HG03521 (cell line): ENCODE data around the gene EPHA6.
"Not testable (repeated sequence)": the region's sequence is repeated elsewhere in the genome, so short reads cannot be mapped to it uniquely, and the experiment has no call there.

ENCODE experiments used
- ATAC-seq: cut with Tn5 transposase; IDR thresholded peaks from one replicate; pipeline ENCODE4 v1.9.1; 2021; ENCODE audit warnings: mild to moderate bottlenecking, moderate library complexity; ENCODE audit not compliant: unreplicated experiment

Gene EPHA6

DNA sequence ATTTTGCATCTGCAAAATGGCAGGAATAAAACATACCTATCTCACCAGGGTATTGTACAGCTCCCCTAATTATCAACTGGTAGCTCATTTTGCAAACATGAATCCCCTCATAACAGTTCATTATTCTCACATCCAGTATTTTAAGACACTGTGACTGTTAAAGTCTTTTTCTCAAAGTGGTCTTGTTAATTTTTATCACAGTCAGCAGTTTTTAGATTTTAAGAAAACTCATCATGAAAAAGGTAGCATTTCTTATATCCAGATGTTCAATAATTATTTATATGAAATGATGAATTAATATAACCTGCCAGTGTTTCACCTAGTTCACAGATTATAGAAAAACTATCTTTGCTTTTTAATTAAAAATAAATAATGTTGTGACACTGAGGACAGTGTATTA lies 595.2 kb downstream of the EPHA6 start:
- no peak for ATAC-seq

DNA sequence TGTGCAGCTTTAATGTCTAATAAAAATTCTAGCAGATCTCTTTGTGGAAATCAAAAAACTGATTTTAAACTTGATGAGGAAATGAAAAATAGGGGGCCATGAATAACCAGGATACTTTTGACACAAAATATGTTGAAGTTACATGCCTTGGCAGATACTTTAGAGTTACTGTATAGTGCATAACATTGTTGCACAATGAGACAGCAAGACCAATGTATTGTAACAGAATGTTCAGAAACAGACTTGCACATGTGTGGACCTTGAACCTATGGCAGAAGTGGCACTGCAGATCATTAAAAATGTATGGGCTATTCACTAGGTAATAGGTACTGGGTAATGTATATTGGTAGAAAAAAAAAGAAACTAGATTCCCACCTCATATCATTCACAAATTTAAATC lies 607.2 kb downstream of the EPHA6 start:
- ATAC-seq, result no peak

DNA sequence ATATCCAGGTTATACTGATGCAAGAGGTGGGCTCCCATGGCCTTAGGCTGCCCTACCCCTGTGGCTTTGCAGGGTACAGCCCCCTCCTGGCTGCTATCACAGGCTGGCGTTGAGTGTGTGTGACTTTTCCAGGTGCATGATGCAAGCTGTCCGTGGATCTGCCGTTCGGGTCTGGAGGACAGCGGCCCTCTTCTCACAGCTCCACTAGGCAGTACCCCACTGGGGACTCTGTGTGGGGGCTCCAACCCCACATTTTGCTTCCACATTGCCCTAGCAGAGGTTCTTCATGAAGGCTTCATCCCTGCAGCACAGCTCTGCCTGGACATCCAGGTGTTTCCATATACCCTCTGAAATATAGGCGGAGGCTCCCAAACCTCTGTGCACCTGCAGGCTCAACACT lies 610.6 kb downstream of the EPHA6 start:
- ATAC-seq, result no peak

DNA sequence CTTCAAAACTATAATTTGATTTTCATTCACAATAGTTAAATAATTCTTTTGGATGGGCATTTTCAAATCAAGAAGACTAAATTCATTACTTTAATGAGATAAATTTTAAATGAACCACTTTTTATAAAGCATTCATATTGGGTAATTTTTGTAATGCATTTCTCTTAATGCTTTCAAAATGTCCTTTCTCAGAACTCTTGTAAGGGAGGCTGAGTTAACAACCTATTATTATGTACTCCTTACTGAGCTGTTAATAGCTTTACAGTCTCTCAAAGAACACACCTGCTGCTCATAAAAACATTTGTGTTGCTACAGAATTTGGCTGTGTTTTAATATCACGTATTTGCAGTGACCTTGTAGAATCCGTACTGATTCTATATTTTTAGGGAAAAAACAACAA lies 616.2 kb downstream of the EPHA6 start:
- ATAC-seq, result no peak

DNA sequence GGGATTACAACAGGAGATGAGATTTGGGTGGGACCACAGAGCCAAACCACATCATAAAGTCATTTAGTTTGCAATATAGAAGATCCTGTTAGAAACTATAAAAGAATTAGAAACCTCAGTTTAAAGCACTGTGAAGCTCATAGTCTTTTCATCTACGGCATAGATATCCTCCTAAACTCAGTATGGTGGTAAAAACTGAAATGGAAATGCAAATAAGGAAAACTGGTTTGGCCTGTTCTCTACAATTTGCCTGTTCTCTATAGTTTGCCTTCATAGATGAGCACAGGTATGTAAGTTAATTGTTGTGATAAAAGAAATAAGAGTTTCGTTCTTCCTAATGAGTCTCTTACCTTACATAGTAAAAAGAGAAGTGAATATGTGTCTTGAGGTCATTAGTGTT lies 618.5 kb downstream of the EPHA6 start:
- no peak for ATAC-seq

DNA sequence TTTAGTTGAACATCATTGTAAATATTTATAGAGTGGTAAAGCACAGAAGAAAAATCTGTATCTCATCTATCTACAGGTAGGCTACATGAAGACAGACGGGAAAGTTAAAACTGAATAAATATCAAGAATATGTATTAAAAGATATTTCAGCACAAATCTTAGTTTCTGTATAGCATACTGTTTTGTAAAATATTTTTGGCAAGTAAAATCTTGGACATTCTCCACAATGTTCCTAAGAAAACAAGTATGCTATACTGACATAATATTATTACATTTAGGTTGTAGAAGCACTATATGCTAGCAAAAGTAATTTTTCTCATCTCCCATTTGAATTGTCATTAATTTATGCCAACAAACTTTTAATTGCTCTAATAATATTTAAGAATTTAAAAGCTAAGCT lies 623.7 kb downstream of the EPHA6 start:
- ATAC-seq, result no peak

DNA sequence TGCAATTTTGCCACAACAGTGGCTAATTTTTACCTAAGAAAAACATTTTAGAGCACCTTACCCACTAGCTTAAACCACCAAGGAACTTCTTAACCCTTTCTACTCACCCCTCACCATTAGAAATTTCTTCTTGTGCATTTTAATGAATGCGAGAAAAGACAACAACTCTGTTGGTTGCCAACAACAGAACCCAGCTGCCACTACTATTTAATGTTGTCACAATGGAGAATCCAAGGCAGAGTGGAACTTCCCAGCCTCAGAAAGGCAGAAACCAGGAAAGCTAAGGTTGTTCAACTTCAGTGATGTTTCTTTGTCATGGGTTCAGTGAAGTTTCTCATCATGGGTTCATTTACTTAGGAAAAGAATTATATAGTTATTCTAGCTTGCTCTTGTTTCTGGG lies 625.0 kb downstream of the EPHA6 start:
- ATAC-seq, result no peak

DNA sequence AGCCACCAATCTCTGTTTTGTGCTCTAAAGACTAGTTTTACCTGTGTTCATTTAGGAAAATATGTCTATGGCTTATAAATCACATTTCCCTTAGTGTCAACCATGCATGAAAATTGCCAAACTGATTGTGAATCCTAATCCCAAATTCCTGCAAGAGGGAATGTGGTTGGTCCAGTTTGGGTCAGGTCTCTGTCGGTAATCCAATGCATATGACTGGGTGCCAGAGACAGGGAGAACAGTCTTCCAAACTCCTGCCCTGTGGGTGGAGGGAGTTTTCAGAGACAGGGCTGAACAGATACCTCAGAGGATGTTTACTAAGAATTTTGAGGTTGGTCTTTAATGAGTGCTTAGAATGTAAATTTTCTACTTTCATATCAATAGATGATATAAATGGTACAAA lies 649.6 kb downstream of the EPHA6 start:
- no peak for ATAC-seq

DNA sequence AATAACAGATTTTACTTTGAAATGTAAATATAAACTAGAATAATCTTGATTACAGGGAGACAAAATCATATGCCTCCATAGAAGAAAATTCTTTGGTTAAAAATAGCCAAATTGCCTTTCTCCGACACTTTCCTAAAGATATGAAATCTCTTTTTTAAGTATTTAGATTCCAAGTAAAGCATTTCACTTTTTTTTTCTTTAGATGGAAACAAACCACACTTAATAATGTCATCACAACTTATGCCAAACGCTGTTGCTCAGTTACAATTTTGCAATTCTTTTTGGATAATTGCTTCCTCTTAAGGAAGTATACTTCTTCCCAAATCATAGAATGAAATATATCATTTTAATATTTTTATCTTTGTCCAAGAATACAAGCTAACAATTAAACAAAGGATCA lies 656.1 kb downstream of the EPHA6 start:
- no peak for ATAC-seq

DNA sequence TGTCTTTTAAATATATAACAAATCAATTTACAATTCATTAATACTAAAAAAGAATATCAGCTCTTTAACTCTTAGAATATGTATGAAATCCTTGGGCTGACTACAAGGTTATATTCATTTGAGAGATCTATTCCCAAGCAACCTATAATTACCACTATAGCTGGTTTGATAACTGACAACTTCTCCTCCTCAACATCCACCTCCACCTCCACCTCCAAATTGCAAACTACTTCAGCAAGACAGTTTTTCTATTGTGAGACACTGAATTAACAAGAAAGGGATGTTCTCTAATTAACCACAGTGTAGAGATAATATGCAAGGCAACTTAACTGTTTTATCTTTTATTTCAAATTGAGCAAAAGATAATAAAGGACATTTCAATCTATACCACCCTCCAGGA lies 665.3 kb downstream of the EPHA6 start:
- ATAC-seq, result no peak

DNA sequence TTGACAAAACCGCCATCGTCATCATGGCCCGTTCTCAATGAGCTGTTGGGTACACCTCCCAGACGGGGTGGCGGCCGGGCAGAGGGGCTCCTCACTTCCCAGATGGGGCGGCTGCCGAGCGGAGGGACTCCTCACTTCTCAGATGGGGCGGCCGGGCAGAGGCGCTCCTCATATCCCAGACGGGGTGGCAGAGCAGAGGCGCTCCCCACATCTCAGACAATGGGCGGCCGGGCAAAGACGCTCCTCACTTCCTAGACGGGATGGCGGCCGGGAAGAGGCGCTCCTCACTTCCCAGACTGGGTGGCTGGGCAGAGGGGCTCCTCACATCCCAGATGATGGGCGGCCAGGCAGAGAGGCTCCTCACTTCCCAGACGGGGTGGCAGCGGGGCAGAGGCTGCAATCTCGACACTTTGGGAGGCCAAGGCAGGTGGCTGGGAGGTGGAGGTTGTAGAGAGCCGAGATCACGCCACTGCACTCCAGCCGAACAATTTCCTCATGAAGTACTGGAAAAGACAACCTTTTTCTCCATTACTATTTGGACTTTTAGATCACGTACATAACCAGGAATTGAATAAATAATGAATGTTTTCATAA lies 666.4 kb downstream of the EPHA6 start:
- not testable (repeated sequence) for ATAC-seq

DNA sequence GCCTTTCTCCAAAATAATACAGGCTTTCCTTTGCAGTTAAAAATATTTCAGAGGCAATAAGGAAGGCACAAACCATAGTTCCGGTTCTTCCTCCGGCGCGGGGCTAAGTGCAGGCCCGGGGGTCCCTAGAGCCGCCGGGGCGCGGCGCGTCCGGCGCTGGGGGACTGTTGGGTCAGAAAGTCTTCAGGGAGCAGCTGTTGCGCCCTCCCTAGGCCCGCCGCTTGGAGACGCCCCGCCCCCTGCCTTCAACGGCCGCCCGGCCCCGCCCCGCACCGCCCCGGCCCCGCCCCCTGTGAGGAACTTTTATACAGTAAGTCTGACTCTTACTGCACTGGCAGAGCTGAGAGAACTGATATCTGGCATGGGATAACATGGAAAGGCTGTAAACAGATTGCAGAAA lies 667.0 kb downstream of the EPHA6 start:
- no peak for ATAC-seq

DNA sequence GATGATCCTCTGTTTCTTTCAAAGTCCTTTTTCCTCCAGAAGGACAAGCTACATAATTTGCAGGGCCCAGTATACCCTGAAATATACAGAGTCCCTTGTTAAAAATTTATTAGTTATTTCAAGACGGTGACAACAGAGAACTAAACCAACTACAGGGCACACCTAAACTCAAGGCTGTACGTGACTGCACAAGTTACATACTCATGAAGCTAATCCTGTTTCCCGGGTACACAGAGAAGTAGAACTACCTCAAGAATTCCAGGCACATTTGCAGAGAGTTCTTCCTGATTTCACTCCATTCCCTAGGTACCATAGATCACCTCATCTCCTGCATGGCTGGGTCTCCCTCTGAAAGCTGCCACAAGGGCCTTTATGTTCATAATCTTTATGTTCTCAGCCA lies 670.8 kb downstream of the EPHA6 start:
- no peak for ATAC-seq

DNA sequence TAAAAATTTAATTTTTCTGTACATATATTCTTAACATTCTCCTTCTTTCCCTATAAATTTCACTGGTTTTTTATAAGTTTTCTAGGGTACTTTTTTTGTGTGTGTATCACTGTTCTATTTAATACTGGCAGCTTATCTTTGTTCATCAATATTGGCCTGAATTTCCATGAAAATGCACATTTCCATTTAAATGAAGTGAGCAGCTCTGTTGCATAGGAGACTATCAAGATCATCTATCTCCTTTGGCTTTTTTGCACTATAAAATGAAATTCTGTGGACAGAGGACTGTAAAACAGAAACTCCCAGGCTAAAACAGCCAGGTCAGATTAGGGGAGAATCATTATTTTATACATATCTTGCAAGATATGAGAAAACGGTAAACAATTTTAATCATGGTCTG lies 673.2 kb downstream of the EPHA6 start:
- ATAC-seq, result no peak

DNA sequence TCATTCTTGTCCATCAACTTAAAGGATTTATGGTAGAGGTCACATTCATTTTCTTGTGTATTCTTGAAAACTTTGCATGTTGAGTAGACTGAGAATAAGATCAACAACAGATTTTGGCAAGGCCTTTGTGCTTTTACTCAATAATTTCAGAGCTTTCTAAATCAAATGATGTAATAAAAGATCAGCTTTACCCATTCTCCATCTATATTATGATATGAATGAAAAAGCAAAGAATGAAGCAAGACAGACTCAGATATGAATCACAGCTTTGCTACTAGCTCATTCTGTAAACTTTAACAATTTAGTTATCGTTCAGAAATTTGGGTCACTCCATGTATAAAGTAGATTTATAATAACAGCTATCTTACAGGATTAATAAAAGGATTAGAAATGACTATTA lies 674.3 kb downstream of the EPHA6 start:
- no peak for ATAC-seq

DNA sequence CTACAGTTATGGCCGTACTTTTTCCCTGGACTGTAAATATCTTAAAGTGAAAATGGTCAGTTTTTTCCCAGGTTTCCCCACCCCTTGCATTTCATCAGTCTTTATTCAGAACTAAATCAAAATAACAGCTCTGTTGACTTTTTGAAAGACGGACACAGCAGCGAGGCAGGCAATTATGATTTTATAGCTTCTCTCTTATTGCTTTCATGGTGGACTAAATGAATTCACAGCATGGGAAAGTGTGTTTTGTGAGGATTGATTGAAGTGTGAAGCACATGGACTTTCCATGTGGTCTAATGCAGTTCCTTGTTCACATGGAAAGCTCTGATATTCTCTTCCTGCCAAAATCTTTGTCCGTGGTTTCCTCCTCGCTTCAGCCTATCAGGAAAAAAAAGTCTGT lies 681.5 kb downstream of the EPHA6 start:
- no peak for ATAC-seq

DNA sequence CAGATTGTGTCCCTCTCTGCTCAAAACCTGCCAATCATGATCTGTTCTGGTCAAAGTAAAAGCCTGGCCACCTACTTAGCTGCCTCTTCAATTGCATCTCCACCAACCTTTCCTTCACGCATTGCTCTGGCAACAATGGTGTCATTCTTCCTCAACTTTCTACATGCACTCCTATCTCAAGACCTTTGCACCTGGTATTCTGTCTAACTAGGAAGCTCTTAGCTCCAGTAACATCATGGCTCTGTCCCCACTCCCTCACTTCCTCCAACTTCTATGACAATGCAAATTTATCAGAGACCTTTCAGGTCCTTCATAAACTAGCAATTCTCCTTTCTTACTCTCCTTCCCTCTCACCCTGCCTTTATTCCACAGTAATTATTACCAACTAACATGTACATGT lies 682.7 kb downstream of the EPHA6 start:
- ATAC-seq, result no peak

DNA sequence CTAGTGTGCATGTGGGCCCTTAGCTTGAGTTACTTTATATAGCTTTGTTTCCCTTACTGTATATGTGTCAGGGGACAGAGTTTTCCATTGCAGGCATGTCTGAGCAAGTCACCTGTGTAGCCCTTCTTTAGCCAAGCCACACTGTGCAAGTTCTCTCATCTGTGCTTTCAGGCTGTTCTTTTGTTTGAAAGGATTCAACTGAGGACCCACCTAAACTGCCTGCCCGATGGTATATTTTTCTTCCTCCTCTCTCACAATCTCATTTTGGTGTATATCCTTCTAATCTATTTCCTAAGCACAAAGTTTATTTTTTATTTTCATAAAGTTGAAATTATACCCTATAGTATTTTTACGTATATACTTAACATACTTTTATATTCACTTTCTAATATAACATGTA lies 690.1 kb downstream of the EPHA6 start:
- no peak for ATAC-seq

DNA sequence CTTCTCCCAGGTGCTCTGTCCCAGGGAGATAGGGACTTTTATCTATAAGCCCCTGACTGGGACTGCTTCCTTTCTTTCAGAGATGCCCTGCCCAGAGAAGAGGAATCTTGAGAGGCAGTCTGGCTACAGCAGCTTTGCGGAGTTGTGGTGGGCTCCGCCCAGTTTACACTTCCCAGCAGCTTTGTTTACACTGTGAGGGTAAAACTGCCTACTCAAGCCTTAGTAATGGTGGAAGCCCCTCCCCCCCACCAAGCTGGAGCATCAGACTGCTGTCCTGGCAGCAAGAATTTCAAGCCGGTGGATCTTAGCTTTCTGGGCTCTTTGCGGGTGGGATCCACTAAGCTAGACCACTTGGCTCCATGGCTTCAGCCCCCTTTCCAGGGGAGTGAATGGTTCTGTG lies 696.4 kb downstream of the EPHA6 start:
- ATAC-seq, result no peak

DNA sequence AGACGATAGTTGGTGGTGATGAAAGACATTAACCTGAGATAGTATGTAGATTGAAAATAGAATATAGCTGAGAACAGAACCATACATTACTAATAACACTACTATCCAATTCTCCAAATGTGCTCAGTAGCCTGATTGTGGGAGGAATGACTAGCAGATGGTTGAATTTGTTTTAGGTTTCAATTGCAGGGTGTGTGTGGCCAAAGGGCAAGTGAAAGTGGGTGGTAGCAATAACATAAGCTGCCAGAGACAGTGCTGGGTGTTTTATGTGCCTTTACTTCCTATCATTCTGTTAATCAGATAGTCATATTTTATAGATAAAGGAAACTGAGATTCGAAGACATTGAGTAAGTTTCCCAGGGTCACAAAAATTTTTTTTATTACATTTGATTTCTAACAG lies 700.7 kb downstream of the EPHA6 start:
- ATAC-seq, result no peak

DNA sequence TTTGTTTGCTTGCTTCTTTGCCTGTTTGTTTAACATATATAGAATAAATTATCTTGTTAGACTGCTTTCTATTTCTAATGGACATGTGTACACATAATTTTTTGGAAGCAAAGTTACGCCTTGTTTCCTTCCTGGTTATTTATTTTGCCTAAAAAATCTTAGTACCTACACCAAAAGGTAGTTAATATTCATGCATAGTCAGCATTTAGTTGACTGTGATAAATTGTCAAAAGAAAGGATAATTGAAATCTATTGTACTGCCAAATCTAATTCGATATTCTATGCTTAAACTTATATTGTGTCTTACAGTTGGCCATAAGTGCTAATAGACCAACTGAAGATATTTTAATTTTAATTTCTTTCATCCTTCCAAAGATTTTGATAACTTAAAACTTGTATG lies 716.3 kb downstream of the EPHA6 start:
- ATAC-seq, result no peak

DNA sequence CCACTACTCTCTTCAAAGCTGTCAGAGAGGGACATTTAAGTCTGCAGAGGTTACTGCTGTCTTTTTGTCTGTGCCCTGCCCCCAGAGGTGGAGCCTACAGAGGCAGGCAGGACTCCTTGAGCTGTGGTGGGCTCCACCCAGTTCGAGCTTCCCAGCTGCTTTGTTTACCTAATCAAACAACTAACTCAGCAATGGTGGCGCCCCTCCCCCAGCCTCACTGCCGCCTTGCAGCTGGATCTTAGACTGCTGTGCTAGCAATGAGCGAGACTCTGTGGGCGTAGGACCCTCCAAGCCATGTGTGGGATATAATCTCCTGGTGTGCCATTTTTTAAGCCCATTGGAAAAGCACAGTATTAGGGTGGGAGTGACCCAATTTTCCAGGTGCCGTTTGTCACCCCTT lies 733.2 kb downstream of the EPHA6 start:
- ATAC-seq, result not testable (repeated sequence)

DNA sequence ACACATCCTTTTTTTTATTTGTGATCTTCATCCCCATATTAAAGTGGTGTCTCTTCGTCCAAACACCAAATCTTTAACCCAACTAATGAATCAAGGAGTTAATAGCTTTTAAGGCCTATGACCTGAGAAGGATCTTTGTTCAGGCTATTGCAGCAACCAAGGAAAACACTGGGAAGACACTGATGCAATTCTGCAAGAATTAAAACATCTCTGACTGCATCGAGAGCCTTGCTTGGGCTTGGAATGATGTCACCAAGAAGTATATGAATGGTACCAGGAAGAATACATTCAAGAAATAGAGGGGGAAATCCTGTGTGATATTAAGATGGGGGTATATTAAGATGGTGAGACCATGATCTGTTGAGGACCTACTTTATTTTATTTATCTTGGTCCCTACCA lies 736.0 kb downstream of the EPHA6 start:
- ATAC-seq, result no peak

DNA sequence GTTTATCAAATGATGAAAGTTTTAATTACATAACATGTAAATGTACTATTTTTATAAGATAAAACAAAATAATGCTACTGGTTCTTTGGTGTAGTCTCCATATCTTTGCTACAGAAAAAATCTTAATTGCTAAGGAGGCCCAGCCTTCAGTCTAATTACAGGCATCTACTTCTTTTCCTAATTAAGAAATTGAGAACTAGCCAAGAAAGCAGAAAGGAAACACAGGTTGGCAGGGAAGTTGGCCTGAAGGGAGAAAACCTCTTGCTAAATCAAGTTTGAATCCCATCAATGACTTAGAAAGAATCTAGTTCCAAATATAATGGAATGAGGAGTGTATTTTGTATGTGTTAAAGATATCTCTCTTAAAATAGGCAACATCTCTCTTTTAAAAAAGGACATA lies 737.8 kb downstream of the EPHA6 start:
- ATAC-seq, result no peak
